SK-N-SH (cell line): ENCODE results near the gene MRPL40. TPM values are rescaled to one million over a fixed set of nuclear protein-coding genes. Genes with fewer than 3 reads are reported as not detected.

Experiments used
- CTCF ChIA-PET: fragments of 300-600, 350-600 bp; formaldehyde crosslinking; extraction: SDS; loops from one replicate; lab custom pipeline; 2021; lab: Yijun Ruan, JAX
- POLR2A ChIA-PET: fragments of 350-600 bp; sonication (Branson Sonifier 250); formaldehyde crosslinking; extraction: SDS; loops from one replicate; lab custom pipeline; 2020; ENCODE audit warnings: antibody characterized with exemption, inconsistent platforms; lab: Yijun Ruan, JAX
- DNase-seq: peaks from one replicate; pipeline ENCODE4 v3.0.0; 2012
- H2AFZ ChIP-seq: fragments of 200-600 bp; sonication (generic); 2 replicates; pipeline ENCODE4 v1.8.1; 2016; ENCODE audit warnings: antibody characterized with exemption, mild to moderate bottlenecking, low read depth
- H3F3A ChIP-seq: fragments of 200-600 bp; sonication (generic); replicated peaks from 2 replicates; pipeline ENCODE3; 2016; ENCODE audit warnings: antibody characterized with exemption, mild to moderate bottlenecking; ENCODE audit not compliant: insufficient read depth
- H3K27ac ChIP-seq, 2 experiments: fragments of 200-500 bp in 1 of 2; fragments of 200-600 bp in 1 of 2; sonication (Bioruptor generic) in 1 of 2; sonication (generic), shearing (Covaris generic) in 1 of 2; 2 replicates each; pipeline versions ENCODE4 v1.5.1 to v1.6.1; 2014 to 2016; ENCODE audit warnings: low read depth in 2 of 2, inconsistent platforms in 1 of 2, low read length in 1 of 2, mild to moderate bottlenecking in 1 of 2, mixed read lengths in 1 of 2
- H3K27me3 ChIP-seq: fragments of 200-600 bp; sonication (generic), shearing (Covaris generic); 2 replicates; pipeline ENCODE4 v1.6.1; 2016; ENCODE audit warnings: mixed run types; ENCODE audit not compliant: insufficient read depth
- H3K36me3 ChIP-seq, 2 experiments: fragments of 200-500 bp in 1 of 2; fragments of 200-600 bp in 1 of 2; sonication (Bioruptor generic) in 1 of 2; sonication (generic) in 1 of 2; replicated peaks in 1 of 2; 2 replicates each; pipeline versions ENCODE3 to v1.5.1; 2014 to 2016; ENCODE audit warnings: low read length in 1 of 2, mild to moderate bottlenecking in 1 of 2; ENCODE audit not compliant: insufficient read depth in 2 of 2, control insufficient read depth in 1 of 2
- H3K4me1 ChIP-seq, 2 experiments: fragments of 200-500 bp in 1 of 2; fragments of 200-600 bp in 1 of 2; sonication (Bioruptor generic) in 1 of 2; sonication (generic), shearing (Covaris generic) in 1 of 2; 2 replicates each; pipeline versions ENCODE4 v1.5.1 to v1.6.1; 2014 to 2016; ENCODE audit warnings: low read depth in 1 of 2, low read length in 1 of 2, mixed run types in 1 of 2; ENCODE audit not compliant: insufficient read depth in 2 of 2, control insufficient read depth in 1 of 2
- H3K4me2 ChIP-seq: fragments of 200-600 bp; sonication (generic), shearing (Covaris generic); 2 replicates; pipeline ENCODE4 v1.6.1; 2017; ENCODE audit warnings: mixed run types
- H3K4me3 ChIP-seq, 2 experiments: fragments of 200-500 bp in 1 of 2; fragments of 200-600 bp in 1 of 2; sonication (Bioruptor generic) in 1 of 2; sonication (generic), shearing (Covaris generic) in 1 of 2; 2 replicates each; pipeline versions ENCODE4 v1.5.1 to v1.8.1; 2014 to 2016; ENCODE audit warnings: low read depth in 2 of 2, inconsistent platforms in 1 of 2, low read length in 1 of 2, mild to moderate bottlenecking in 1 of 2, mixed read lengths in 1 of 2, moderate library complexity in 1 of 2
- H3K79me2 ChIP-seq: fragments of 200-600 bp; sonication (generic); 2 replicates; pipeline ENCODE4 v1.8.1; 2017; ENCODE audit warnings: mild to moderate bottlenecking; ENCODE audit not compliant: insufficient read depth
- H3K9ac ChIP-seq: fragments of 200-600 bp; sonication (generic); 2 replicates; pipeline ENCODE4 v1.6.1; 2017; ENCODE audit warnings: mixed run types
- H3K9me2 ChIP-seq: fragments of 200-600 bp; sonication (generic); 2 replicates; pipeline ENCODE4 v1.6.1; 2017; ENCODE audit warnings: mixed run types
- H3K9me3 ChIP-seq: fragments of 200-600 bp; sonication (generic); 2 replicates; pipeline ENCODE4 v1.6.1; 2017; ENCODE audit warnings: mixed run types, mild to moderate bottlenecking, moderate library complexity
- H4K20me1 ChIP-seq: fragments of 200-600 bp; sonication (generic); 2 replicates; pipeline ENCODE4 v1.6.1; 2017; ENCODE audit warnings: mild to moderate bottlenecking, mixed run types; ENCODE audit not compliant: insufficient read depth
- CHD2 ChIP-seq: fragments of 150-350 bp; IDR thresholded peaks from 2 replicates; pipeline ENCODE4 v1.6.1; 2018; ENCODE audit warnings: low read length; ENCODE audit not compliant: partially characterized antibody
- ELF1 ChIP-seq: IDR thresholded peaks from 2 replicates; pipeline ENCODE4 v1.4.0; 2012
- EZH2phosphoT487 ChIP-seq: fragments of 200-600 bp; sonication (generic); IDR thresholded peaks from 2 replicates; pipeline ENCODE4 v1.6.1; 2017; ENCODE audit warnings: low read depth, mixed run types, mild to moderate bottlenecking, antibody characterized with exemption, moderate library complexity, borderline replicate concordance
- FOSL2 ChIP-seq: IDR thresholded peaks from 2 replicates; pipeline ENCODE4 v1.4.0; 2012; ENCODE audit warnings: low read depth, mild to moderate bottlenecking, moderate library complexity, borderline replicate concordance
- FOXJ3 ChIP-seq: sonication (generic); formaldehyde crosslinking; IDR thresholded peaks from 2 replicates; pipeline ENCODE4 v1.5.1; 2020; ENCODE audit warnings: mild to moderate bottlenecking, missing genetic modification reagents
- GABPA ChIP-seq: IDR thresholded peaks from 2 replicates; pipeline ENCODE4 v1.4.0; 2012; ENCODE audit warnings: low read depth, mild to moderate bottlenecking
- JUND ChIP-seq: IDR thresholded peaks from 2 replicates; pipeline ENCODE4 v1.4.0; 2012
- MXI1 ChIP-seq: IDR thresholded peaks from 2 replicates; pipeline ENCODE4 v1.6.1; 2012; ENCODE audit warnings: mild to moderate bottlenecking, low read depth, low read length, improper control_type of control experiment
- NRF1 ChIP-seq: IDR thresholded peaks from 2 replicates; pipeline ENCODE4 v1.6.1; 2012; ENCODE audit warnings: low read depth, mild to moderate bottlenecking, low read length
- RFX5 ChIP-seq: IDR thresholded peaks from 2 replicates; pipeline ENCODE4 v1.6.1; 2012; ENCODE audit warnings: mild to moderate bottlenecking, improper control_type of control experiment, low read length
- RXRA ChIP-seq: IDR thresholded peaks from 2 replicates; pipeline ENCODE4 v1.4.0; 2012; ENCODE audit warnings: low read depth, mild to moderate bottlenecking, borderline replicate concordance
- SIN3A ChIP-seq: IDR thresholded peaks from 2 replicates; pipeline ENCODE4 v1.6.1; 2012; ENCODE audit warnings: low read depth, mild to moderate bottlenecking, low read length, moderate library complexity, borderline replicate concordance
- TAF1 ChIP-seq: IDR thresholded peaks from 2 replicates; pipeline ENCODE4 v1.6.1; 2012; ENCODE audit warnings: low read depth, mild to moderate bottlenecking, low read length, moderate library complexity, borderline replicate concordance
- TCF12 ChIP-seq: IDR thresholded peaks from 2 replicates; pipeline ENCODE4 v1.4.0; 2012
- TEAD4 ChIP-seq: IDR thresholded peaks from 2 replicates; pipeline ENCODE4 v1.4.0; 2012; ENCODE audit warnings: mild to moderate bottlenecking, borderline replicate concordance; ENCODE audit not compliant: insufficient read depth
- YY1 ChIP-seq: IDR thresholded peaks from 2 replicates; pipeline ENCODE4 v1.4.0; 2012; ENCODE audit warnings: low read depth, mild to moderate bottlenecking
- WGBS: methylation state at CpG from one replicate; pipeline ENCODE4 v1.1.6; 2017; ENCODE audit warnings: low lambda C conversion rate; 5-methylcytosine and 5-hydroxymethylcytosine counted together
- polyA plus RNA-seq, 3 experiments: library from polyadenylated mRNA; depleted of rRNA; stranded (reverse); fragments of >200 nt; gene quantifications; 2 replicates each; pipeline ENCODE4 v1.2.3, GENCODE V29; 2012
- TF ChIP-seq, protein P1 (sequence below): fragments of 150-350 bp; IDR thresholded peaks from 2 replicates; pipeline ENCODE4 v1.6.1; 2016; ENCODE audit warnings: mild to moderate bottlenecking, low read depth, low read length
- TF ChIP-seq, protein P2 (sequence below): IDR thresholded peaks from 2 replicates; pipeline ENCODE4 v1.4.0; 2012; ENCODE audit warnings: low read depth
- TF ChIP-seq, protein P3 (sequence below): IDR thresholded peaks from 2 replicates; pipeline ENCODE4 v1.4.0; 2012; ENCODE audit warnings: low read depth, borderline replicate concordance
- TF ChIP-seq, protein P4 (sequence below): IDR thresholded peaks from 2 replicates; pipeline ENCODE4 v1.6.1; 2012; ENCODE audit warnings: mild to moderate bottlenecking, low read depth, low read length, moderate library complexity

MRPL40 gene
- polyA plus RNA-seq, 1 of the 3 experiments (the other 2 are of a cell fraction), result 34.9 TPM

DNA sequence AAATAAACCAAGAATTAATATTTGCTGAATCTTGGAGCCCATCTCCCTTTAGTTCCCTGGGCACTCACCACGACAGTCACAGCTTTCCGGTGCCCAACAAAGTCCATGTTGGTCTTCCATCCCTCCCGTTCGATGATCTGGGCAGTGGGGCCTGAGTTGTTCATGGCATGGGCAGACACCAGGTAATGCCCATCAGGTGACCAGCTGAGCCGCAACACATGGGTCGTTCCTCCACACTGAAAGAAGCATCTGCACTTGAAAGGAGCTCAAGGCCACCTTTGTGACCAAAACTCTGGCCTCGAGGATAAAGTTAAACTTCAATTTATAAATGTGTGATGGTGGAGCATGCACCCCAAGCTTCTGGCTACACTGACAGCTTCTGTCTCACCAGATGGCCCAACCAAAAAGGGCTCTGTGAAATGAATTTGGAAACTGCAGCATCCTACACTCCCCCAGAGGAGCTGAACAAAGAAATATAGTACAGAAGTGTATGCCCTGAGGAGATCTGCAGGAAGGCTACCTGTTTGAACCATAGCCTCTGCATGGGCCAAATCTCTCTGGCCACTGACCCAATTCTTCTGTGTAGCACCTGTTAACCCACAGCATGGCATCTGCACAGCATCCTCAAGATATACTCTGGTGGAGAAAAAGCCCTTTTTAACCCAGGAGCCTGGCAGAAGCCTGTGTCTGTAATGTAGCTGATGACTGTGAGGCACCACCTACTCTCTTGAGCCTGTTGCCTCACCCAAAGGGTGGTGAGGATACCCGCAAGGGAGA is 37.9 kb upstream of the MRPL40 start:
- POLR2A ChIA-PET, result no interaction called here
- no peak for DNase-seq
- CTCF ChIA-PET, result interaction anchor here (1.1 to 2.8 kb wide), 4 partner anchors 12 to 235 kb away, joined by 3 to 9 read pairs (median 6); no protein-coding TSS in a partner anchor
- Histone ChIP-seq H3F3A (no peaks in the 10 kb centered on the region), H3K27me3 (no peaks in the 10 kb centered on the region), H3K27ac (no peak overlapping the region), H3K4me1 (no peaks in the 10 kb centered on the region), H3K4me3 (no peak overlapping the region), H3K4me2 (no peak overlapping the region), H3K9me2 (no peaks in the 10 kb centered on the region), H3K36me3 (peaks cover 43 to 76% of the 10 kb centered on the region in 2 experiments), H2AFZ (no peak overlapping the region), H3K9me3 (no peaks in the 10 kb centered on the region), H3K79me2 (no peaks in the 10 kb centered on the region), H3K9ac (no peak overlapping the region), H4K20me1 (no peaks in the 10 kb centered on the region)
- no peak for TF ChIP-seq TCF12
- no peak for TF ChIP-seq SIN3A
- no peak for TF ChIP-seq NRF1
- TF ChIP-seq RFX5, result no peak
- TF ChIP-seq JUND, result no peak
- TF ChIP-seq YY1, result no peak
- TF ChIP-seq, protein P1, sequence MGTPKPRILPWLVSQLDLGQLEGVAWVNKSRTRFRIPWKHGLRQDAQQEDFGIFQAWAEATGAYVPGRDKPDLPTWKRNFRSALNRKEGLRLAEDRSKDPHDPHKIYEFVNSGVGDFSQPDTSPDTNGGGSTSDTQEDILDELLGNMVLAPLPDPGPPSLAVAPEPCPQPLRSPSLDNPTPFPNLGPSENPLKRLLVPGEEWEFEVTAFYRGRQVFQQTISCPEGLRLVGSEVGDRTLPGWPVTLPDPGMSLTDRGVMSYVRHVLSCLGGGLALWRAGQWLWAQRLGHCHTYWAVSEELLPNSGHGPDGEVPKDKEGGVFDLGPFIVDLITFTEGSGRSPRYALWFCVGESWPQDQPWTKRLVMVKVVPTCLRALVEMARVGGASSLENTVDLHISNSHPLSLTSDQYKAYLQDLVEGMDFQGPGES, result no peak
- TF ChIP-seq TEAD4, result no peak
- TF ChIP-seq CHD2, result no peak
- TF ChIP-seq TAF1, result no peak
- TF ChIP-seq RXRA, result no peak
- no peak for TF ChIP-seq ELF1
- TF ChIP-seq GABPA, result no peak
- no peak for TF ChIP-seq FOXJ3
- TF ChIP-seq, protein P2, sequence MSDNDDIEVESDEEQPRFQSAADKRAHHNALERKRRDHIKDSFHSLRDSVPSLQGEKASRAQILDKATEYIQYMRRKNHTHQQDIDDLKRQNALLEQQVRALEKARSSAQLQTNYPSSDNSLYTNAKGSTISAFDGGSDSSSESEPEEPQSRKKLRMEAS, result no peak
- TF ChIP-seq MXI1, result no peak
- TF ChIP-seq EZH2phosphoT487, result no peak
- TF ChIP-seq, protein P3, sequence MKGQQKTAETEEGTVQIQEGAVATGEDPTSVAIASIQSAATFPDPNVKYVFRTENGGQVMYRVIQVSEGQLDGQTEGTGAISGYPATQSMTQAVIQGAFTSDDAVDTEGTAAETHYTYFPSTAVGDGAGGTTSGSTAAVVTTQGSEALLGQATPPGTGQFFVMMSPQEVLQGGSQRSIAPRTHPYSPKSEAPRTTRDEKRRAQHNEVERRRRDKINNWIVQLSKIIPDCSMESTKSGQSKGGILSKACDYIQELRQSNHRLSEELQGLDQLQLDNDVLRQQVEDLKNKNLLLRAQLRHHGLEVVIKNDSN, result no peak
- TF ChIP-seq, protein P4, sequence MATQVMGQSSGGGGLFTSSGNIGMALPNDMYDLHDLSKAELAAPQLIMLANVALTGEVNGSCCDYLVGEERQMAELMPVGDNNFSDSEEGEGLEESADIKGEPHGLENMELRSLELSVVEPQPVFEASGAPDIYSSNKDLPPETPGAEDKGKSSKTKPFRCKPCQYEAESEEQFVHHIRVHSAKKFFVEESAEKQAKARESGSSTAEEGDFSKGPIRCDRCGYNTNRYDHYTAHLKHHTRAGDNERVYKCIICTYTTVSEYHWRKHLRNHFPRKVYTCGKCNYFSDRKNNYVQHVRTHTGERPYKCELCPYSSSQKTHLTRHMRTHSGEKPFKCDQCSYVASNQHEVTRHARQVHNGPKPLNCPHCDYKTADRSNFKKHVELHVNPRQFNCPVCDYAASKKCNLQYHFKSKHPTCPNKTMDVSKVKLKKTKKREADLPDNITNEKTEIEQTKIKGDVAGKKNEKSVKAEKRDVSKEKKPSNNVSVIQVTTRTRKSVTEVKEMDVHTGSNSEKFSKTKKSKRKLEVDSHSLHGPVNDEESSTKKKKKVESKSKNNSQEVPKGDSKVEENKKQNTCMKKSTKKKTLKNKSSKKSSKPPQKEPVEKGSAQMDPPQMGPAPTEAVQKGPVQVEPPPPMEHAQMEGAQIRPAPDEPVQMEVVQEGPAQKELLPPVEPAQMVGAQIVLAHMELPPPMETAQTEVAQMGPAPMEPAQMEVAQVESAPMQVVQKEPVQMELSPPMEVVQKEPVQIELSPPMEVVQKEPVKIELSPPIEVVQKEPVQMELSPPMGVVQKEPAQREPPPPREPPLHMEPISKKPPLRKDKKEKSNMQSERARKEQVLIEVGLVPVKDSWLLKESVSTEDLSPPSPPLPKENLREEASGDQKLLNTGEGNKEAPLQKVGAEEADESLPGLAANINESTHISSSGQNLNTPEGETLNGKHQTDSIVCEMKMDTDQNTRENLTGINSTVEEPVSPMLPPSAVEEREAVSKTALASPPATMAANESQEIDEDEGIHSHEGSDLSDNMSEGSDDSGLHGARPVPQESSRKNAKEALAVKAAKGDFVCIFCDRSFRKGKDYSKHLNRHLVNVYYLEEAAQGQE, result no peak
- TF ChIP-seq FOSL2, result no peak
- WGBS, result 82% methylated on average over 7 of the region's 8 CpGs
